Fibroblast of mammary gland (primary cell): Measurements from ENCODE around the gene RPL13.
A peak's percentile ranks its signal among the peaks of the same experiment; 100 is the strongest.

Source experiments
- DNase-seq: peaks from one replicate; pipeline ENCODE4 v3.0.0-alpha.2; 2010; ENCODE audit warnings: low read depth
- H3K4me3 ChIP-seq: 2 replicates; pipeline ENCODE4 v1.5.1; 2011; ENCODE audit warnings: low read depth, mild to moderate bottlenecking, low read length, moderate library complexity; ENCODE audit not compliant: control insufficient read depth
- CTCF ChIP-seq: conservative IDR thresholded peaks from 2 replicates; pipeline ENCODE4 v1.5.1; 2011; ENCODE audit warnings: low read depth, low read length, inconsistent platforms; ENCODE audit not compliant: control insufficient read depth, insufficient read depth

Gene RPL13

DNA sequence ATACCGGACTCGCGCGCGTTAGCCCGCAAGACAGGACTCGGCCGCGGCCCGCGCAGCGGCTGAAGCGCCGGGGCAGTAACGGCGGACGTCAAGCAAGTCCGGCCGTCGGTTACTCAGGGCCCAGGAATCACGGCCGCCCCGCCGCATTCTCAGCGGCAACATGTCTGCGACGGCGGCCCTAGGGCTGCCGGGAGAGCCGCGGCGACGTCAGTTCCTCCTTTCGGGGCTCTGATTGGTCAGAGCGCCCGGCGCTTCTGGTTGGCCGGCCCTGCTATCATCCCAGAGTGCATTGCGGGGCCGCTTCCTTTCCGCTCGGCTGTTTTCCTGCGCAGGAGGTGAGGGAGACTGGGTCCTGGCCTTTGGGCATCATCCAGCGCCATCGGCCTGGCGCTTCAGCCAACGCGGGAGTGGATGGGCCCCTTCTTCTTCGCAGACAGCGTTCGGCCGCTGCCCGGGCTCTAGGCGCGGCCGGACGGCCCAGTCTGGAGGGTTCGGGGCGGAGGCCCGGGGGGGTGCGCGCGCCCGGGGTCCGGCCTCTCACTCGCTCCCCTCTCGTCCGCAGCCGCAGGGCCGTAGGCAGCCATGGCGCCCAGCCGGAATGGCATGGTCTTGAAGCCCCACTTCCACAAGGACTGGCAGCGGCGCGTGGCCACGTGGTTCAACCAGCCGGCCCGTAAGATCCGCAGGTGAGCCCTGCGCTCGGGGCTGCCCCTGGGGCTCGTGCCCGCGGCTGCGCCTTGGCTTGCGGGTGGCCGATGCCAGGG lies at the start of gene RPL13:
Gene RPL13 (plus strand): TSS at position 305 of the 764 bp plus-strand sequence. CDS start 278 bp downstream, at position 583.
- DNase-seq: peak; percentile 93
- peak within 1 kb of the TSS; percentile 91 for H3K4me3 ChIP-seq

DNA sequence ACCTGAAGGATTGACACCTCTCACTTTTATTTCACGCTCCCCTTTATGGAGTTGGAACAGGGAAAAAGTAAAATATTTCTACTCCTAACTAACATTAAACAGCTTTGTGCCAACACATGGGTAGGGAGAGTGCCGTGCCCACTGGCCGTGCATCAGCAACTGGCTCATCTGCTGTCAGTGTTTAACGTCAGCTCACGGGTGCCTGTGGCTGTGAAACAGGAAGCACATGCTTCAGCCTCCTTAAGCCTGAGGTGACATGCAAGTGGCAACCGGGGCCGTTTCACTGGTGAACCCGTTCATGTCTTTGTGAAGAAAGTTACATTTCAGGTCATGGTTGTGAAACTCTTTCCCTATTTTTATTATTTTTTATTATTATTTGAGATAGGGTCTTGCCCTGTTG lies 49.1 kb upstream of the RPL13 start:
- no peak overlapping the region for H3K4me3 ChIP-seq
- TF ChIP-seq CTCF: no peak
- DNase-seq: no peak

More for the DNA sequence above, at the start of gene RPL13:
- no peak for TF ChIP-seq CTCF

DNA sequence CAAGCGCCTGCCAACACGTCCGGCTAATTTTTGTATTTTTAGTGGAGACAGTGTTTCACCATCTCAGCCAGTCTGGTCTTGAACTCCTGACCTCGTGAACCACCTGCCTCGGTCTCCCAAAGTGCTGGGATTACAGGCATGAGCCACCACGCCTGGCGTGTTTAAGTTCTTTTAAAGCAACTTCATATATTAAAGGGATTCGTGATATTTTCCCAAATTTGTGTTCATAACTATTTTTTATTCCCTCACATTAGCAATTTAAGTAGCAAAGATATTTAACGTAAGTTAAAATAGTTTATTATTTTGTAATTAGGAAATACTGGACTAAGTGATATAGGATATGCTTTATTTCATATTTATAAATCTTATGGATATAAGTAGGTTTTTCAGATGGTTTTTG lies 48.0 kb upstream of the RPL13 start:
- TF ChIP-seq CTCF: no peak
- no peak overlapping the region for H3K4me3 ChIP-seq
- DNase-seq: no peak

DNA sequence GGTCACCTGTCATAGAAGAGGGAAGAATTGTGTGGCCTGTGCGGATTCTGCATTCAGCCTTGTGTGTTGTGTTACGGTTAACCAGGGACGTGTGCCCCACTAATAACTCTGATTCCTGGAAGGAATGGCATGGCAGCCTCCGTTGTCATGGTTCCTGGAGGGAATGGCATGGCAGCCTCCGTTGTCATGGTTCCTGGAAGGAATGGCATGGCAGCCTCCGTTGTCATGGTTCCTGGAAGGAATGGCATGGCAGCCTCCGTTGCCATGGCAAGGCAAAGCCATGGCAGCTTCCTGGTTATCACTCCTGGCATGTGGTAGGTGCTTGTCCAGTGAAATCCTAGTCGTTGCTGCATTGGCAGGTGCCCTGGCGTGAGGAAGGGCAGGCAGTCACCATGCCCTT lies 43.4 kb upstream of the RPL13 start:
- no peak for DNase-seq
- no peak for TF ChIP-seq CTCF
- no peak overlapping the region for H3K4me3 ChIP-seq

DNA sequence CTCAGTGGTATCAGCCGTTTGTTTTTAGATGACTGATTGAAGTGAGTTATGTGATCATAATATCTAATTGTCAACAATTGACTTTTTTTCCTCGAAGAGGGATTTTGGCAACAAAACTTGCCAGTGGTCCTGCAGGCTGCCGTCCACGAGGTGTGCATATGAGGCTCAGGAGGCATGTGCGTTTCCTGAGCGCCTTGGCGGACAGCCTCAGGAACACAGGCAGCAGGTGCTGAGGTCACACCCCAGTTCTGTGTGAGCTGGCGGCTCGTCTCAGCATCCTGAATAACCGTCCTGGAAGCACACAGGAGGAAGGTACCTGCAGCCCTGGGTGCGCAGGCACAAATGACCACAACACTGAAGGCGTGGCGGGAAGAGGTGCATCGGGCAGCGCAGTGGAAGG lies 40.6 kb upstream of the RPL13 start:
- no peak for TF ChIP-seq CTCF
- DNase-seq: no peak
- H3K4me3 ChIP-seq: no peak overlapping the region

DNA sequence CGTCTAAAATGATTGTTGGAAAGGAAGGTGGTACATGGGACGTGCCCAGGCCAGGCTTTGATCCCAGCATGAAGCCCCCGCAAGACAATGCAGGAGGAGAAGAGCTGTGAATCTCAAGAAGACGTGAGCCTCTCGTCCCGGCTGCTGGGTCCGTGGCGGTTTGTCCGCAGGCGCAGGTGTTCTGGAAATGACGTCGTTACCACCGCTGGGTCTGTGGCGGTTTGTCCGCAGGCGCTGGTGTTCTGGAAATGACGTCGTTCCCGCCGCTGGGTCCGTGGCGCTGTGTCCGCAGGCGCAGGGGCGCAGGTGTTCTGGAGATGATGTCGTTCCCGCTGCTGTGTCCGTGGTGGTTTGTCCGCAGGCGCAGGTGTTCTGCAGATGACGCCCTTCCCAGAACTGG lies 38.2 kb upstream of the RPL13 start:
- no peak for DNase-seq
- no peak for TF ChIP-seq CTCF
- H3K4me3 ChIP-seq: no peak overlapping the region

DNA sequence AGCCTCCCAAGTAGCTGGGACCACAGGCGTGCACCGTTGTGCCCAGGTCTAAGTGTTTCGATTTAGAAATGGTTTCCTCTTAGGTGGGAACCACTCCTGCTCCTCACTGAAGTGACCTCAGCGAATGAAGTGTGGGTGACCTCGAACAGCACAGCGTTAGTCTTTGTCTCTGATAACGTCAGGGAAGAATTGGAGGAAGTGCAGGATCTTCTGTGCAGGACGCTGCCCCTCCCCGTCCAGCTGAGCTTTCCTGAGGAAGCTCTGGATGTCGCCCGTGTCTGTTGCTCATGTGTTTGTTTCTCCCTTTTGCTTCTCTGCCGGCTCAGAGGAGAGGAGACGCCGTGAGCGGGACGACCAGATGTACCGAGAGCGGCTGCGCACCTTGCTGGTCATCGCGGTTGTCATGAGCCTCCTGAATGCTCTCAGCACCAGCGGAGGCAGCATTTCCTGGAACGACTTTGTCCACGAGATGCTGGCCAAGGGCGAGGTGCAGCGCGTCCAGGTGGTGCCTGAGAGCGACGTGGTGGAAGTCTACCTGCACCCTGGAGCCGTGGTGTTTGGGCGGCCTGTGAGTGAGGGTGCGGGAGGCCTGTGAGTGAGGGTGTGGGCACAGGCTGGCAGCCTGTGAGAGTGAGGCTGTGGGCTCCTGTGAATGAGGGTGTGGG lies 36.7 kb upstream of the RPL13 start:
- TF ChIP-seq CTCF: no peak
- no peak overlapping the region for H3K4me3 ChIP-seq
- no peak for DNase-seq
